ENCODE data around the gene PCSK6. TPM values are rescaled to one million over a fixed set of nuclear protein-coding genes. Genes with fewer than 3 reads are reported as not detected.

PCSK6 gene
- total and polyA plus RNA-seq, 2 of the 8 experiments (the other 6 are each of a cell fraction or from before 2014, with no cell fraction given), result 1.9 to 4.0 TPM

DNA sequence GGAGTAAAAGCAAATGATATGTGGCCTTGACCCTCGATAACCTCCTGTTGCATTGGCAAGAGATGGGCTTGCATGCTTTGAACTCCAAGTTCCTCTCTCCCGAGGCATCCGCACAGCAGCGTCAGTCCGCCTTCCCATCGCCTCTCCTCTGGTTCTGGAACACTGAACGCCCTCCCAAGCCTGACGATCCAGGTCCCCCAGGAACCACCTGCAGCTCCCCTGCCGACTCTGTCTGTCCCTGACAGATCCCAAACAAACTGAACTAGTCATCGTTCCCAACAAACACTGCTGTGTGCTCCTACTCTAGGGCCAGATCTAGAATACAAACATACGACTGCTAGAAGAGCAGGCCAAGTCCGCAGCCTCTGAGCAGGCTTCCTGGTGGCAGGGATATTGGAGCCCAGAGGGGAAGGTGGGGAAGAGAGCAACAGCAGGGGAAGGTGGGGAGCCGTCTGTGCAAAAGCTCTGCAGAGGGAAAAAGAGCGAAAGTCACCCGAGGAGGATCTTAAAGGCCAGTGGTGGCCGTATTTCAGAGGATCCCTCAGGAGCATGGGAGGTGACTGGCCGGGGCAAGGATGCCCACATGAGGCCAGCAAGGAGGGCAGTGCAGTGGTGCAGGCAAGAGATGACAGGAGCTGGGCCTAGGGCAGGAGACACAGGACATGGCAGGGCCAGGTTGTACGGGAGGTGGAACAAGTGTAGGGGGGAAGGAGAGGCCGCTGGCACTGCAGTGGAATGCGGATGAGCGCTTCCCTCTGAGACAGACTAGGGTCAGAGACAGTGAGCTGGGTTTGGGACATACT is 50.8 kb downstream of the PCSK6 start:
- H3K79me2 ChIP-seq (ENCODE audit: control insufficient read depth in 1 of 2, insufficient read depth in 2 of 2, low read length in 2 of 2), result no peaks in the 10 kb centered on the region
- no peak overlapping the region; the same call in 1 of the 2 replicates for H3K18ac ChIP-seq (ENCODE audit: extremely low read depth, low read length)
- no peak overlapping the region for H3K4me2 ChIP-seq (ENCODE audit: insufficient read depth in 1 of 2, low read depth in 2 of 2, low read length in 2 of 2)
- ChIA-PET POLR2A (ENCODE audit: partially characterized antibody) (no interaction called here), CTCF (ENCODE audit: partially characterized antibody) (interaction anchor here (1.0 to 1.3 kb wide), 2 partner anchors 12 to 63 kb away, joined by 3 read pairs; no protein-coding TSS in a partner anchor)
- no peak overlapping the region for H2BK12ac ChIP-seq (ENCODE audit: low read depth, low read length)
- no peak overlapping the region for H3K14ac ChIP-seq (ENCODE audit: insufficient read length)
- no peak overlapping the region for H4K8ac ChIP-seq (ENCODE audit: extremely low read depth, insufficient read depth, low read length)
- no peak overlapping the region for H4K91ac ChIP-seq (replicated peaks; ENCODE audit: insufficient read length, low read length)
- peaks cover 2% of the 10 kb centered on the region; the same call in 1 of the 2 replicates for H3K23me2 ChIP-seq (ENCODE audit: low read depth, low read length)
- H3K4me1 ChIP-seq (replicated peaks in 1 of 4; ENCODE audit: control insufficient read depth in 3 of 4, insufficient read depth in 4 of 4, low read length in 3 of 4), result peaks cover 0 to 11% (median 0%) of the 10 kb centered on the region in 4 experiments; a peak in 2 of 7 replicates
- 87% methylated on average over 19 of the region's 21 CpGs; no CpG with 5 or more reads in 1 of the 2 experiments for WGBS, 2 experiments (ENCODE audit: extremely low coverage in 1 of 2, insufficient coverage in 1 of 2, insufficient read length in 1 of 2, insufficient replicate concordance in 2 of 2, low coverage in 1 of 2, low lambda C conversion rate in 2 of 2, missing lambda C conversion rate in 1 of 2)
- FAIRE-seq (no peak), DNase-seq (ENCODE audit: low read depth in 1 of 2, low spot score in 2 of 2) (peak in 1 of 2 experiments; percentile 39)
- TF ChIP-seq, protein P1, sequence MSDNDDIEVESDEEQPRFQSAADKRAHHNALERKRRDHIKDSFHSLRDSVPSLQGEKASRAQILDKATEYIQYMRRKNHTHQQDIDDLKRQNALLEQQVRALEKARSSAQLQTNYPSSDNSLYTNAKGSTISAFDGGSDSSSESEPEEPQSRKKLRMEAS (IDR thresholded peaks at IDR 0.05), result no peak
- no peak for TF ChIP-seq RFX5 (IDR thresholded peaks at IDR 0.05; ENCODE audit: borderline replicate concordance, low read depth, low read length)
- TF ChIP-seq CHD1 (IDR thresholded peaks at IDR 0.05; ENCODE audit: low read depth, low read length), result no peak
- H3K4ac ChIP-seq (replicated peaks; ENCODE audit: insufficient read length, low read depth, low read length), result no peak overlapping the region
- H2BK120ac ChIP-seq (replicated peaks; ENCODE audit: low read depth, low read length), result no peak overlapping the region
- H2BK5ac ChIP-seq (ENCODE audit: low read depth, low read length), result peak overlapping the region; percentile 28; the same call in 1 of the 2 replicates
- no peaks in the 10 kb centered on the region for H3K36me3 ChIP-seq (ENCODE audit: control insufficient read depth in 2 of 4, insufficient read depth in 4 of 4, low read length in 3 of 4)
- H3K4me3 ChIP-seq (ENCODE audit: extremely low read depth in 1 of 4, insufficient read depth in 2 of 4, low read depth in 3 of 4, low read length in 4 of 4), result no peak overlapping the region
- no peak overlapping the region for H3K9ac ChIP-seq (replicated peaks in 1 of 4; ENCODE audit: extremely low read depth in 1 of 4, low read depth in 3 of 4, low read length in 3 of 4)
- no peaks in the 10 kb centered on the region; a peak in 1 of 4 replicates for H3K9me3 ChIP-seq (ENCODE audit: insufficient read depth in 2 of 2, low read depth in 1 of 2, low read length in 1 of 2)
- no peak overlapping the region for H3K23ac ChIP-seq (ENCODE audit: insufficient read length)
- H3K79me1 ChIP-seq (ENCODE audit: low read depth, low read length), result no peaks in the 10 kb centered on the region
- no peak overlapping the region for H4K5ac ChIP-seq (ENCODE audit: insufficient read length, low read depth, low read length)
- no peak overlapping the region for H3K27ac ChIP-seq (ENCODE audit: low read depth, low read length)
- no peak overlapping the region for H2BK15ac ChIP-seq (ENCODE audit: low read length)
- H2BK20ac ChIP-seq (ENCODE audit: low read length), result no peak overlapping the region
- no peak overlapping the region for H2AK5ac ChIP-seq (ENCODE audit: low read depth, low read length)
- H2AFZ ChIP-seq (ENCODE audit: low read length), result no peak overlapping the region
- H4K20me1 ChIP-seq (replicated peaks in 1 of 2; ENCODE audit: control insufficient read depth in 1 of 2, insufficient read depth in 2 of 2, low read length in 2 of 2), result no peaks in the 10 kb centered on the region
- H3K27me3 ChIP-seq (replicated peaks in 1 of 4; ENCODE audit: control insufficient read depth in 3 of 4, extremely low read depth in 1 of 4, insufficient read depth in 3 of 4, low read length in 3 of 4), result no peaks in the 10 kb centered on the region
- H3K56ac ChIP-seq (replicated peaks; ENCODE audit: insufficient read length, low read depth, low read length), result no peak overlapping the region

All from H1 (cell line).